Measurements from ENCODE around the gene C8G. TPM values are rescaled to one million over a fixed set of nuclear protein-coding genes. Genes with fewer than 3 reads are reported as not detected.

C8G gene
- total and polyA plus RNA-seq, 2 of the 4 experiments (the other 2 are of a cell fraction) = 0.80 TPM; not detected in 1

GRCh38 chr9:136949239-136949816 lies 4.3 kb downstream of the C8G start:
- peak; percentile 2; the same call in 1 of the 2 replicates for ATAC-seq (ENCODE audit: low read depth)
- Histone ChIP-seq H3K4me3 (ENCODE audit: insufficient read depth, low read depth, low read length) (peak overlapping the region; percentile 40), H3K9me3 (ENCODE audit: control insufficient read depth, insufficient read depth, low read length) (no peaks in the 10 kb centered on the region), H3K4me1 (ENCODE audit: control insufficient read depth, insufficient read depth, low read length) (no peaks in the 10 kb centered on the region; the same call in 1 of the 2 replicates), H4K20me1 (ENCODE audit: insufficient read depth, low read length) (no peaks in the 10 kb centered on the region), H2AK9ac (replicated peaks; ENCODE audit: low read depth, low read length, poor library complexity) (peak overlapping the region; percentile 58), H3K79me1 (ENCODE audit: low read depth in 1 of 2, low read length in 2 of 2) (peaks cover 0 to 5% of the 10 kb centered on the region in 2 experiments; a peak in 1 of 4 replicates), H2AFZ (replicated peaks; ENCODE audit: low read length, poor library complexity) (peak overlapping the region; percentile 98), H2BK20ac (ENCODE audit: low read depth, low read length) (no peak overlapping the region), H3K27ac (ENCODE audit: insufficient read depth, low read length) (no peak overlapping the region; the same call in 1 of the 2 replicates), H4K91ac (ENCODE audit: insufficient read depth, low read depth, low read length) (no peak overlapping the region; the same call in 1 of the 2 replicates), H3K9ac (ENCODE audit: low read depth, low read length) (no peak overlapping the region; the same call in 1 of the 2 replicates), H2BK120ac (ENCODE audit: low read depth, low read length) (no peak overlapping the region), H3K9me1 (ENCODE audit: insufficient read depth, low read length) (peaks cover 4% of the 10 kb centered on the region), H3K56ac (ENCODE audit: extremely low read depth, insufficient read depth, low read length) (no peak overlapping the region), H3K18ac (ENCODE audit: low read depth, low read length) (no peak overlapping the region), H3K27me3 (ENCODE audit: control insufficient read depth, insufficient read depth, low read length) (peaks cover 5% of the 10 kb centered on the region; the same call in 1 of the 2 replicates), H3K4ac (ENCODE audit: low read depth, low read length) (no peak overlapping the region; the same call in 1 of the 2 replicates), H3K23ac (ENCODE audit: low read depth, low read length) (no peak overlapping the region), H3K14ac (replicated peaks; ENCODE audit: low read depth, low read length) (no peak overlapping the region), H4K5ac (ENCODE audit: low read depth, low read length) (no peak overlapping the region), H2BK15ac (ENCODE audit: low read depth, low read length) (no peak overlapping the region), H2AK5ac (ENCODE audit: low read depth, low read length) (peak overlapping the region; percentile 50; the same call in 1 of the 2 replicates), H4K8ac (ENCODE audit: low read depth in 2 of 2, low read length in 2 of 2) (peak overlapping the region; percentile 45 to 69; a peak in 1 of 4 replicates), H3K36me3 (ENCODE audit: control insufficient read depth, insufficient read depth, low read length) (no peaks in the 10 kb centered on the region), H2BK5ac (ENCODE audit: low read depth, low read length, poor library complexity, severe bottlenecking) (no peak overlapping the region), H3K4me2 (ENCODE audit: low read depth, low read length) (peak overlapping the region; percentile 79)
- no peak for TF ChIP-seq POLR2A (IDR thresholded peaks at IDR 0.05; ENCODE audit: low read depth, low read length)
- TF ChIP-seq FOS (IDR thresholded peaks at IDR 0.05; ENCODE audit: low read depth, low read length) = no peak
- TF ChIP-seq MXI1 (IDR thresholded peaks at IDR 0.05; ENCODE audit: borderline replicate concordance, low read depth, low read length) = no peak
- no peak for TF ChIP-seq CEBPB (IDR thresholded peaks at IDR 0.05; ENCODE audit: low read depth, low read length)
- TF ChIP-seq ELK1 (IDR thresholded peaks at IDR 0.05; ENCODE audit: borderline replicate concordance, low read depth, low read length) = no peak
- TF ChIP-seq USF2 (IDR thresholded peaks at IDR 0.05; ENCODE audit: low read depth, low read length) = no peak
- no peak for TF ChIP-seq SMC3 (IDR thresholded peaks at IDR 0.05; ENCODE audit: low read depth, low read length)
- TF ChIP-seq RAD21 (IDR thresholded peaks at IDR 0.05; ENCODE audit: low read length) = no peak
- no peak for TF ChIP-seq MAFK (IDR thresholded peaks at IDR 0.05; ENCODE audit: low read depth, low read length)
- ChIA-PET CTCF (interaction anchor here (2.0 kb wide), 1 partner anchor 80 kb away, joined by 9 read pairs; no protein-coding TSS in a partner anchor), POLR2A (ENCODE audit: unreplicated experiment) (no interaction called here)
- in situ Hi-C loops (cut with MboI; ENCODE audit: low sequenced_read_pairs) (no loop called here), dilution Hi-C loops (cut with HindIII; ENCODE audit: low sequenced_read_pairs, unreplicated experiment) (no loop called here), intact Hi-C loops (cut with micrococcal nuclease) (no loop called here)
- no peak for DNase-seq
- no TSS peak for BruUV-seq (replicated peaks)
- WGBS, 2 experiments (ENCODE audit: extremely low coverage in 2 of 2, insufficient read length in 1 of 2) = 7% methylated on average over 4 of the region's 22 CpGs; no CpG with 5 or more reads in 1 of the 2 experiments

All from IMR-90 (cell line).